ENCODE data around the gene NSFL1C. TPM values are rescaled to one million over a fixed set of nuclear protein-coding genes. Genes with fewer than 3 reads are reported as not detected.

Gene NSFL1C
- polyA plus RNA-seq, 1 donor (not counting 4 experiments of a cell fraction or from before 2014, with no cell fraction given), result 38.8 TPM

- Histone ChIP-seq H3K27me3 (ENCODE audit: control insufficient read depth, extremely low read depth, insufficient read depth, low read length) (no peaks in the 10 kb centered on the region), H3K4me3 (ENCODE audit: control insufficient read depth in 2 of 3, extremely low read depth in 1 of 3, insufficient read depth in 2 of 3, low read depth in 1 of 3, low read length in 3 of 3) (no peak overlapping the region), H3K36me3 (ENCODE audit: control insufficient read depth in 2 of 2, extremely low read depth in 1 of 2, insufficient read depth in 2 of 2, low read length in 2 of 2) (peaks cover 0 to under 1% of the 10 kb centered on the region in 2 experiments), H3K27ac (ENCODE audit: control insufficient read depth, insufficient read depth, low read length) (no peak overlapping the region), H3K9me1 (ENCODE audit: control insufficient read depth, extremely low read depth, insufficient read depth, low read length) (no peaks in the 10 kb centered on the region), H4K20me1 (ENCODE audit: control insufficient read depth, extremely low read depth, insufficient read depth, low read length) (no peaks in the 10 kb centered on the region), H3K79me2 (ENCODE audit: control insufficient read depth, insufficient read depth, low read length) (no peaks in the 10 kb centered on the region), H3K9ac (ENCODE audit: control insufficient read depth, extremely low read depth, insufficient read depth, low read length) (no peak overlapping the region), H3K9me3 (ENCODE audit: control insufficient read depth, low read depth, low read length) (no peaks in the 10 kb centered on the region), H3K4me2 (ENCODE audit: control insufficient read depth, extremely low read depth, insufficient read depth, low read depth, low read length) (no peak overlapping the region), H2AFZ (ENCODE audit: control insufficient read depth, low read length) (no peak overlapping the region), H3K4me1 (ENCODE audit: control insufficient read depth, extremely low read depth, insufficient read depth, low read length) (peaks cover 4% of the 10 kb centered on the region)
- dilution Hi-C loops (cut with MboI; ENCODE audit: extremely low pct_ligation_motif_present, low sequenced_read_pairs), result no loop called here
- TF ChIP-seq EZH2 (IDR thresholded peaks at IDR 0.05; ENCODE audit: low read length) (no peak), CTCF (optimal IDR thresholded peaks at IDR 0.05 in 1 of 3, IDR thresholded peaks at IDR 0.05 in 1 of 3, conservative IDR thresholded peaks at IDR 0.05 in 1 of 3; ENCODE audit: extremely low read depth in 1 of 3, insufficient read depth in 2 of 3, low read length in 3 of 3) (no peak)
- FAIRE-seq, result no peak
- no peak for DNase-seq (ENCODE audit: low read depth, low spot score)
These were observed 30.4 kb downstream of the NSFL1C start for GRCh38 chr20:1436263-1436662.

- H3K9me1 ChIP-seq (ENCODE audit: control insufficient read depth, extremely low read depth, insufficient read depth, low read length), result no peaks in the 10 kb centered on the region
- no peaks in the 10 kb centered on the region for H3K27me3 ChIP-seq (ENCODE audit: control insufficient read depth, extremely low read depth, insufficient read depth, low read length)
- no peak for FAIRE-seq
These were observed 31.3 kb downstream of the NSFL1C start for GRCh38 chr20:1435337-1435699.

More at GRCh38 chr20:1435337-1435699, 31.3 kb downstream of the NSFL1C start:
- H3K27ac ChIP-seq (ENCODE audit: control insufficient read depth, insufficient read depth, low read length), result no peak overlapping the region
- dilution Hi-C loops (cut with MboI; ENCODE audit: extremely low pct_ligation_motif_present, low sequenced_read_pairs), result no loop called here
- H3K4me2 ChIP-seq (ENCODE audit: control insufficient read depth, extremely low read depth, insufficient read depth, low read depth, low read length), result no peak overlapping the region
- no peak overlapping the region for H3K9ac ChIP-seq (ENCODE audit: control insufficient read depth, extremely low read depth, insufficient read depth, low read length)
- H3K9me3 ChIP-seq (ENCODE audit: control insufficient read depth, low read depth, low read length), result no peaks in the 10 kb centered on the region
- H3K4me3 ChIP-seq (ENCODE audit: control insufficient read depth in 2 of 3, extremely low read depth in 1 of 3, insufficient read depth in 2 of 3, low read depth in 1 of 3, low read length in 3 of 3), result no peak overlapping the region
- no peak for TF ChIP-seq CTCF (optimal IDR thresholded peaks at IDR 0.05 in 1 of 3, IDR thresholded peaks at IDR 0.05 in 1 of 3, conservative IDR thresholded peaks at IDR 0.05 in 1 of 3; ENCODE audit: extremely low read depth in 1 of 3, insufficient read depth in 2 of 3, low read length in 3 of 3)
- no peak for TF ChIP-seq EZH2 (IDR thresholded peaks at IDR 0.05; ENCODE audit: low read length)
- peaks cover 4% of the 10 kb centered on the region for H3K4me1 ChIP-seq (ENCODE audit: control insufficient read depth, extremely low read depth, insufficient read depth, low read length)
- no peak for DNase-seq (ENCODE audit: low read depth, low spot score)
- no peaks in the 10 kb centered on the region for H3K36me3 ChIP-seq (ENCODE audit: control insufficient read depth in 2 of 2, extremely low read depth in 1 of 2, insufficient read depth in 2 of 2, low read length in 2 of 2)
- H4K20me1 ChIP-seq (ENCODE audit: control insufficient read depth, extremely low read depth, insufficient read depth, low read length), result no peaks in the 10 kb centered on the region
- no peaks in the 10 kb centered on the region for H3K79me2 ChIP-seq (ENCODE audit: control insufficient read depth, insufficient read depth, low read length)
- H2AFZ ChIP-seq (ENCODE audit: control insufficient read depth, low read length), result no peak overlapping the region
